ENCODE measurements around the gene TSC22D4. TPM values are rescaled to one million over a fixed set of nuclear protein-coding genes. Genes with fewer than 3 reads are reported as not detected.
A peak's percentile ranks its signal among the peaks of the same experiment; 100 is the strongest.

The TSC22D4 gene
- total and polyA plus RNA-seq, 9 of the 15 experiments (the other 6 are each of a cell fraction or from before 2014, with no cell fraction given) = 0.37 to 107 (median 28.7) TPM

DNA sequence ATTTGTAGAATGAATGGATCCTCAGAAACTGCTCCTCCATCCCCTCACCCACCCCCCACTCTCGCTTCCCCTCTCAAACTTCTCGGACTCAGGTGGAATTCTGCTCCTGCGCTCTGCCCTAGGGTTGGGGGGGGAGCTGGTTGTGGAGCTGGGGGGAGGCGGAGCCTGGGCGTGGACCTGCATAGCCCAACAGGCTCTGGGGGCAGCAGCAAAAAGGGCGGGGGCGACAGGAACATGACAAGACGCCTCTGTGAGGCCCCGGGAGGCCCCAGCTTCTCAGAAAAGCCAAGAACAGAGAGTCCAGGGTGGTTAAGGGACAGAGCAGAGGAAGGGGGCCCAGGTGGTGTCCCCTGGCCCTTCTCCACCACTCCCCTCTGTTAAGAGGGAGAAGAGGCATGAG, 3.5 kb downstream of the TSC22D4 start (continued):
- no peak for TF ChIP-seq RBM14 (IDR thresholded peaks at IDR 0.05; ENCODE audit: borderline replicate concordance, insufficient read depth, low read depth, low read length)
- TF ChIP-seq SUPT5H (IDR thresholded peaks at IDR 0.05) = no peak
- TF ChIP-seq ETS2 (tag; IDR thresholded peaks at IDR 0.05; ENCODE audit: borderline replicate concordance, poor library complexity, severe bottlenecking) = no peak
- 0 out of 2 replicates have a peak, but pooled peaks have one; percentile 41 for TF ChIP-seq GATAD2A (IDR thresholded peaks at IDR 0.05)
- no peak for TF ChIP-seq SMARCA4 (IDR thresholded peaks at IDR 0.05)
- no peak for TF ChIP-seq ZNF695 (CRISPR knock-in tag; IDR thresholded peaks at IDR 0.05)
- no peak for TF ChIP-seq ZFP1 (CRISPR knock-in tag; IDR thresholded peaks at IDR 0.05)
- no peak for TF ChIP-seq KLF10 (CRISPR knock-in tag; IDR thresholded peaks at IDR 0.05)
- TF ChIP-seq ZFP30 (CRISPR knock-in tag; IDR thresholded peaks at IDR 0.05; ENCODE audit: borderline replicate concordance) = no peak
- TF ChIP-seq NBN (IDR thresholded peaks at IDR 0.05; ENCODE audit: low read depth) = no peak
- no peak for TF ChIP-seq TAL1 (IDR thresholded peaks at IDR 0.05)
- peak; percentile 75 for TF ChIP-seq EGR1 (conservative IDR thresholded peaks at IDR 0.05)
- no peak for TF ChIP-seq NFIC (IDR thresholded peaks at IDR 0.05)
- 0 out of 2 replicates have a peak, but pooled peaks have one; percentile 45 for TF ChIP-seq HDGF (IDR thresholded peaks at IDR 0.05)
- TF ChIP-seq, protein P1, sequence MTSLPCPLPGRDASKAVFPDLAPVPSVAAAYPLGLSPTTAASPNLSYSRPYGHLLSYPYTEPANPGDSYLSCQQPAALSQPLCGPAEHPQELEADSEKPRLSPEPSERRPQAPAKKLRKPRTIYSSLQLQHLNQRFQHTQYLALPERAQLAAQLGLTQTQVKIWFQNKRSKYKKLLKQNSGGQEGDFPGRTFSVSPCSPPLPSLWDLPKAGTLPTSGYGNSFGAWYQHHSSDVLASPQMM (CRISPR knock-in tag; IDR thresholded peaks at IDR 0.05) = no peak
- TF ChIP-seq NFXL1 (CRISPR knock-in tag; IDR thresholded peaks at IDR 0.05) = no peak
- TF ChIP-seq, protein P2, sequence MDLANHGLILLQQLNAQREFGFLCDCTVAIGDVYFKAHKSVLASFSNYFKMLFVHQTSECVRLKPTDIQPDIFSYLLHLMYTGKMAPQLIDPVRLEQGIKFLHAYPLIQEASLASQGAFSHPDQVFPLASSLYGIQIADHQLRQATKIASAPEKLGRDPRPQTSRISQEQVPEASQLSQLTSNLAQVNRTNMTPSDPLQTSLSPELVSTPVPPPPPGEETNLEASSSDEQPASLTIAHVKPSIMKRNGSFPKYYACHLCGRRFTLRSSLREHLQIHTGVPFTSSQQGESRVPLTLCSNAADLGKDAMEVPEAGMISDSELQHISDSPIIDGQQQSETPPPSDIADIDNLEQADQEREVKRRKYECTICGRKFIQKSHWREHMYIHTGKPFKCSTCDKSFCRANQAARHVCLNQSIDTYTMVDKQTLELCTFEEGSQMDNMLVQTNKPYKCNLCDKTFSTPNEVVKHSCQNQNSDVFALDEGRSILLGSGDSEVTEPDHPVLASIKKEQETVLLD (IDR thresholded peaks at IDR 0.05) = no peak
- TF ChIP-seq, protein P3, sequence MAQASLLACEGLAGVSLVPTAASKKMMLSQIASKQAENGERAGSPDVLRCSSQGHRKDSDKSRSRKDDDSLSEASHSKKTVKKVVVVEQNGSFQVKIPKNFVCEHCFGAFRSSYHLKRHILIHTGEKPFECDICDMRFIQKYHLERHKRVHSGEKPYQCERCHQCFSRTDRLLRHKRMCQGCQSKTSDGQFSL (CRISPR knock-in tag; IDR thresholded peaks at IDR 0.05) = peak; percentile 72; the same call in 1 of the 2 replicates
- TF ChIP-seq, protein P3 (tag; IDR thresholded peaks at IDR 0.05) = no peak
- no peak for TF ChIP-seq FOXJ3 (CRISPR knock-in tag; IDR thresholded peaks at IDR 0.05)
- TF ChIP-seq RBM39 (optimal IDR thresholded peaks at IDR 0.05; ENCODE audit: low read depth, low read length) = no peak
- TF ChIP-seq POLR2H (tag; IDR thresholded peaks at IDR 0.05; ENCODE audit: low read depth) = no peak
- no peak for TF ChIP-seq CBFA2T3 (IDR thresholded peaks at IDR 0.05)
- TF ChIP-seq CSDE1 (IDR thresholded peaks at IDR 0.05) = no peak
- TF ChIP-seq EZH2 (IDR thresholded peaks at IDR 0.05; ENCODE audit: borderline replicate concordance, low read depth, low read length) = no peak
- TF ChIP-seq, protein P4, sequence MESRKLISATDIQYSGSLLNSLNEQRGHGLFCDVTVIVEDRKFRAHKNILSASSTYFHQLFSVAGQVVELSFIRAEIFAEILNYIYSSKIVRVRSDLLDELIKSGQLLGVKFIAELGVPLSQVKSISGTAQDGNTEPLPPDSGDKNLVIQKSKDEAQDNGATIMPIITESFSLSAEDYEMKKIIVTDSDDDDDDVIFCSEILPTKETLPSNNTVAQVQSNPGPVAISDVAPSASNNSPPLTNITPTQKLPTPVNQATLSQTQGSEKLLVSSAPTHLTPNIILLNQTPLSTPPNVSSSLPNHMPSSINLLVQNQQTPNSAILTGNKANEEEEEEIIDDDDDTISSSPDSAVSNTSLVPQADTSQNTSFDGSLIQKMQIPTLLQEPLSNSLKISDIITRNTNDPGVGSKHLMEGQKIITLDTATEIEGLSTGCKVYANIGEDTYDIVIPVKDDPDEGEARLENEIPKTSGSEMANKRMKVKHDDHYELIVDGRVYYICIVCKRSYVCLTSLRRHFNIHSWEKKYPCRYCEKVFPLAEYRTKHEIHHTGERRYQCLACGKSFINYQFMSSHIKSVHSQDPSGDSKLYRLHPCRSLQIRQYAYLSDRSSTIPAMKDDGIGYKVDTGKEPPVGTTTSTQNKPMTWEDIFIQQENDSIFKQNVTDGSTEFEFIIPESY (CRISPR knock-in tag; IDR thresholded peaks at IDR 0.05) = no peak

Data from K562 (cell line).